ENCODE data around the gene TCAP. TPM values are rescaled to one million over a fixed set of nuclear protein-coding genes. Genes with fewer than 3 reads are reported as not detected.

The TCAP gene
- polyA plus RNA-seq, 1 of the 3 experiments (the other 2 are of a cell fraction), result 0.43 TPM

GRCh38 chr17:39674179-39674578 lies 9.0 kb downstream of the TCAP start:
- Histone ChIP-seq H2AFZ (ENCODE audit: low read depth) (no peak overlapping the region), H3K4me2 (no peak overlapping the region), H3K9me3 (no peaks in the 10 kb centered on the region), H3K27ac (ENCODE audit: low read depth in 2 of 2, low read length in 1 of 2) (no peak overlapping the region), H3K79me2 (ENCODE audit: insufficient read depth) (no peaks in the 10 kb centered on the region), H3K9me2 (no peaks in the 10 kb centered on the region), H3K4me1 (ENCODE audit: control insufficient read depth in 1 of 2, insufficient read depth in 2 of 2, low read depth in 1 of 2, low read length in 1 of 2) (peaks cover 0 to 2% of the 10 kb centered on the region in 2 experiments; a peak in 1 of 4 replicates), H3K9ac (no peak overlapping the region), H4K20me1 (ENCODE audit: insufficient read depth) (no peaks in the 10 kb centered on the region), H3K36me3 (replicated peaks in 1 of 2; ENCODE audit: control insufficient read depth in 1 of 2, insufficient read depth in 2 of 2, low read length in 1 of 2) (no peaks in the 10 kb centered on the region), H3F3A (replicated peaks; ENCODE audit: insufficient read depth) (no peaks in the 10 kb centered on the region), H3K4me3 (ENCODE audit: low read depth in 2 of 2, low read length in 1 of 2) (no peak overlapping the region), H3K27me3 (ENCODE audit: insufficient read depth) (no peaks in the 10 kb centered on the region)
- ChIA-PET POLR2A (no interaction called here), CTCF (interaction anchor here (1.9 to 15.8 kb wide), 4 partner anchors 21 to 56 kb away, joined by 7 to 279 read pairs (median 78); partner anchors contain the start of genes MIEN1 and PPP1R1B)
- no peak for DNase-seq
- WGBS (ENCODE audit: low lambda C conversion rate), result 66% methylated on average over 5 of the region's 5 CpGs
- no peak for TF ChIP-seq GABPA (IDR thresholded peaks at IDR 0.05; ENCODE audit: low read depth)
- TF ChIP-seq FOXM1 (IDR thresholded peaks at IDR 0.05; ENCODE audit: low read depth), result no peak
- TF ChIP-seq TEAD4 (IDR thresholded peaks at IDR 0.05; ENCODE audit: borderline replicate concordance, insufficient read depth), result no peak
- no peak for TF ChIP-seq NRF1 (IDR thresholded peaks at IDR 0.05; ENCODE audit: low read depth, low read length)
- TF ChIP-seq RXRA (IDR thresholded peaks at IDR 0.05; ENCODE audit: borderline replicate concordance, low read depth), result no peak
- TF ChIP-seq MEF2A (IDR thresholded peaks at IDR 0.05; ENCODE audit: borderline replicate concordance, low read depth), result no peak
- TF ChIP-seq FOSL2 (IDR thresholded peaks at IDR 0.05; ENCODE audit: borderline replicate concordance, low read depth), result no peak
- no peak for TF ChIP-seq NFIC (IDR thresholded peaks at IDR 0.05; ENCODE audit: borderline replicate concordance)
- no peak for TF ChIP-seq RAD21 (IDR thresholded peaks at IDR 0.05; ENCODE audit: low read length)
- no peak for TF ChIP-seq CTCF (IDR thresholded peaks at IDR 0.05)
- no peak for TF ChIP-seq USF2 (IDR thresholded peaks at IDR 0.05; ENCODE audit: borderline replicate concordance, low read depth, low read length)

GRCh38 chr17:39674702-39675389 lies 9.7 kb downstream of the TCAP start:
- Histone ChIP-seq H3K4me1 (ENCODE audit: control insufficient read depth in 1 of 2, insufficient read depth in 2 of 2, low read depth in 1 of 2, low read length in 1 of 2) (peaks cover 0 to 2% of the 10 kb centered on the region in 2 experiments; a peak in 1 of 4 replicates), H4K20me1 (ENCODE audit: insufficient read depth) (no peaks in the 10 kb centered on the region), H3K9ac (no peak overlapping the region), H3K9me3 (no peaks in the 10 kb centered on the region), H3K9me2 (no peaks in the 10 kb centered on the region), H3K36me3 (replicated peaks in 1 of 2; ENCODE audit: control insufficient read depth in 1 of 2, insufficient read depth in 2 of 2, low read length in 1 of 2) (no peaks in the 10 kb centered on the region), H2AFZ (ENCODE audit: low read depth) (no peak overlapping the region), H3K27me3 (ENCODE audit: insufficient read depth) (no peaks in the 10 kb centered on the region), H3K79me2 (ENCODE audit: insufficient read depth) (no peaks in the 10 kb centered on the region), H3K4me2 (no peak overlapping the region), H3K4me3 (ENCODE audit: low read depth in 2 of 2, low read length in 1 of 2) (no peak overlapping the region), H3K27ac (ENCODE audit: low read depth in 2 of 2, low read length in 1 of 2) (no peak overlapping the region), H3F3A (replicated peaks; ENCODE audit: insufficient read depth) (no peaks in the 10 kb centered on the region)
- CTCF ChIA-PET, result interaction anchor here (1.2 to 15.8 kb wide), 6 partner anchors 9 to 55 kb away, joined by 3 to 279 read pairs (median 8); partner anchors contain the start of genes MIEN1 and PPP1R1B
- POLR2A ChIA-PET, result interaction anchor here (0.5 to 1.3 kb wide), 2 partner anchors 13 to 164 kb away, joined by 3 read pairs; partner anchors contain the start of gene PGAP3
- no peak for DNase-seq
- TF ChIP-seq FOSL2 (IDR thresholded peaks at IDR 0.05; ENCODE audit: borderline replicate concordance, low read depth), result no peak
- TF ChIP-seq POLR2AphosphoS5 (IDR thresholded peaks at IDR 0.05; ENCODE audit: low read depth, low read length), result no peak
- TF ChIP-seq MXI1 (IDR thresholded peaks at IDR 0.05; ENCODE audit: low read depth, low read length), result no peak
- no peak for TF ChIP-seq GABPA (IDR thresholded peaks at IDR 0.05; ENCODE audit: low read depth)
- no peak for TF ChIP-seq CTCF (IDR thresholded peaks at IDR 0.05)
- no peak for TF ChIP-seq IRF3 (IDR thresholded peaks at IDR 0.05; ENCODE audit: low read depth, low read length)
- no peak for TF ChIP-seq NFIC (IDR thresholded peaks at IDR 0.05; ENCODE audit: borderline replicate concordance)
- TF ChIP-seq ELF1 (IDR thresholded peaks at IDR 0.05), result no peak
- TF ChIP-seq MEF2A (IDR thresholded peaks at IDR 0.05; ENCODE audit: borderline replicate concordance, low read depth), result no peak
- TF ChIP-seq EP300 (IDR thresholded peaks at IDR 0.05; ENCODE audit: borderline replicate concordance in 1 of 2, low read depth in 1 of 2, low read length in 1 of 2), result no peak
- TF ChIP-seq RAD21 (IDR thresholded peaks at IDR 0.05; ENCODE audit: low read length), result no peak
- TF ChIP-seq YY1 (IDR thresholded peaks at IDR 0.05; ENCODE audit: low read depth), result no peak
- TF ChIP-seq RXRA (IDR thresholded peaks at IDR 0.05; ENCODE audit: borderline replicate concordance, low read depth), result no peak
- TF ChIP-seq TEAD4 (IDR thresholded peaks at IDR 0.05; ENCODE audit: borderline replicate concordance, insufficient read depth), result no peak
- no peak for TF ChIP-seq FOXM1 (IDR thresholded peaks at IDR 0.05; ENCODE audit: low read depth)
- no peak for TF ChIP-seq GATA2 (CRISPR knock-in tag; IDR thresholded peaks at IDR 0.05)
- TF ChIP-seq TCF12 (IDR thresholded peaks at IDR 0.05), result no peak
- 56% methylated on average over 9 of the region's 11 CpGs for WGBS (ENCODE audit: low lambda C conversion rate)

Data from SK-N-SH (cell line).